CD4-positive, alpha-beta T cell treated with Interleukin-12 subunit alpha and Interleukin-12 subunit beta, for 1 hour (primary cell): ENCODE data around the gene MBNL3.

Source experiments
- DNase-seq: peaks from one replicate; pipeline ENCODE4 v3.0.0-alpha.2; 2020

MBNL3 gene

DNA sequence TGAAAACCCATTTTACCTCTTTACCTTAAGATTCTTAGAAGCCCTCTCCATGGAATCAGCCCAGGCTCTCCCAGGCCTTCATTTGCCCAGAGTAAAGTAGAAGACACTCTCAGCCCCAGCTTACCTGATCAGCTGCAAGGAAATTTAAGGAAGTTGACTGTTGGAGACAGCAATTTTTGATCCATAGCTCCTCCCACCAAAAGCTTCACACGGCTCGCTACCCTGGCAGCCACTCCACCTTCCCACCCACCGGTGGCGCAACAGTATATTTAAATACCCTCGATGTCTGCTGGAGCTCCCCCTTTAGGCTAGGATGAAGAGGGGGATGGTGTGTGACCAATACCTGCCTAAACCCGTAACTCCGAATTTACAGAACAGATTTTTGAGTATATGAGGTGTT lies 75.4 kb downstream of the MBNL3 start:
- DNase-seq, result no peak

- DNase-seq, result no peak
Measured at GRCh38 chrX:132412208-132412607, 76.6 kb downstream of the MBNL3 start.

GRCh38 chrX:132411310-132411977 lies 77.4 kb downstream of the MBNL3 start:
- no peak for DNase-seq

GRCh38 chrX:132409780-132410556 lies 78.9 kb downstream of the MBNL3 start:
- no peak for DNase-seq

DNA sequence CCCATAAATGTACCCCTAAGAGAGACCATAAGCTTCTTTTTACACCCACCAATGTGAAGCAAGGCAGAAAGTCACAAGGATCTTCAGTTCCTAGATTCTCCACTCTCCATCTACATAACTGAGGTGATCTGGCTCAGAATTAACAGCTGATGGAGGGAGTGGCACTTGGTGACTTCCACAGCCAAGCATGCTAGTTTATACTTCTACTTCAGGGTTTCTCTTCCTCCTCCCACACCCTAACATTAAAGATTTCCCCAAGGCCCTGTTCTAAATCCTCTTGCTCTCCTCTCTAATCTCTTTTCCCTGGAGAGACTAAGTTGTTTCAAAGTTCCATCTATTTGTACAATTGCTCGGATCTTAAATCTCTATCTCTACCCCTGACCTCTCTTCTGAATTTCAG lies 81.1 kb downstream of the MBNL3 start:
- no peak for DNase-seq

- DNase-seq, result no peak
Measured at GRCh38 chrX:132406106-132406505, 82.7 kb downstream of the MBNL3 start.

- no peak for DNase-seq
Measured at GRCh38 chrX:132404266-132404665, 84.6 kb downstream of the MBNL3 start.

DNA sequence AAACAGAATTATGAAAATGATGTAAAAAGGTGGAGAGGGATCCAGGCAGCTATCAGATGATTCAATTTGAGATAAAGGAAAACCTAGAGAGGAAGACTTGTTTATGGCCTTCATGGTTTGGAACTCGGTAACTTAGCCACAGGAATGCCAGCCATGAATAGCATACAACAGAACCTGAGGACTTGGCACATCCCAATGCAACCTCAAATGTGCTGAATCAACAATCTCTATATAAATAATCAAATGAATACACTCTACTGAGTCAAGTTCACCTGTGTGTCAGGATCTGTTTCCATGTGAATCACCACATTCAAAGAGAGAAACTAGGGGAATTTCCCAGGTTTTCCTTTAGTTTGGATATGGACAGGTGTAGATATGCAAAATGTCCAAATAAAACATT lies 86.9 kb downstream of the MBNL3 start:
- DNase-seq, result no peak

GRCh38 chrX:132400706-132401105 lies 88.1 kb downstream of the MBNL3 start:
- DNase-seq, result no peak

DNA sequence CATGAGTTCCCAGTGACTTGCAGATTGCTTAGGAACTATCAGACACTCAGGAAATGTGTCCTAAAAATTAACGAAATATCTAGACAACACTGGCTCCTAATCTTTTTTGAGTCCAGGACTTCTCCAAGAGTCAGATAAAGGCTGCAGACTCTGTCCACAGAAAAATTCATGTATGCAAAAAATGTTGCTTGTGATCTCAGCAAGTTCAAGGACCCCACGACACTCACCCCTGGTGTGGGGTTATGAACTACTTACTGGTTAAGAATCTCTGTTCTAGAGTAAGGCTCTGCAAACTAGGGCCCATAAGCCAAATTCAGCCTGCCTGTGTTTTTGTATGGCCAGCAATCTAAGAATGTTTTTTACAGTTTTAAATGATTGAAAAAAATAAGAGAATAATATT lies 93.2 kb downstream of the MBNL3 start:
- no peak for DNase-seq

- no peak for DNase-seq
Measured at GRCh38 chrX:132395026-132395425, 93.8 kb downstream of the MBNL3 start.

- no peak for DNase-seq
Measured at GRCh38 chrX:132394591-132394990, 94.2 kb downstream of the MBNL3 start.

DNA sequence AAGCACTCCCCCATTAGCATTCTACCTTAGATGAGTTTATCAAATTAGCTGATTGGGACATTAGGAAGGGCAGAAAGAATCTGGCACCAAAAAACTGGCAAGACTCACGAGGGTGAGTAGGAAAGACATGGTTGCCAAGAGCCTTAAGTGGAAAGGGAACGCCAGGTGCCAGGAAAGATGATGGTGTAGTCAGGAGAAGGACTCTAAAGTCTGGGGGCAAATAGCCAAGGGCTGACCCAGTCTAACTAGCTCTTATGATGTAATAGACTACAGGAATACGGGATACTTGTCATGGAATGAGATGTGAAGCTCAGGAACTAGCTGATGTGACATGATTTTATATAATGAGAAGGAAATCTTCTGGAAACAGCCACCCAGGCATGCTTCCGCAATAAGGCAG lies 94.8 kb downstream of the MBNL3 start:
- DNase-seq, result no peak

GRCh38 chrX:132393485-132393884 lies 95.4 kb downstream of the MBNL3 start:
- DNase-seq, result no peak

DNA sequence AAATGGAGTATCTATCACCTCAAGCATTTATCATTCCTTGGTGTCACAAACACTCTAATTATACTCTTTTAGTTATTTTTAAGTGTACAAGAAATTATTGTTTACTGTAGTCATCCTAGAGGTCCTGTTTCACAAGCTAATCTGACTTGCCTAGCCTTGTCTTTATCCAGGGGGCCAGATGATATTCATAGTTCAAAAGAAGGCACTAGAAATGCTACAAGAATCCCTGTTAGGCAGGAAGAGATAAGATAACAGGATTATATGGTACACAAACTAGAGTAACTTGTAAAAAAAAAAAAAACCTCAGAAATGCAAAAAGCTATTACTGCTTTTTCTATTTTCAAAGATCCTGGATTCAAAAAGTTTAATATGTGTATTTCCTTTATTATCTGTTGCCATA lies 95.8 kb downstream of the MBNL3 start:
- no peak for DNase-seq

- no peak for DNase-seq
Measured at GRCh38 chrX:132390792-132391191, 98.0 kb downstream of the MBNL3 start.

- no peak for DNase-seq
Measured at GRCh38 chrX:132389480-132389879, 99.4 kb downstream of the MBNL3 start.

GRCh38 chrX:132388371-132388770 lies 100.5 kb downstream of the MBNL3 start:
- DNase-seq, result no peak

- no peak for DNase-seq
Measured at GRCh38 chrX:132384301-132384700, 104.5 kb downstream of the MBNL3 start.

GRCh38 chrX:132382068-132382467 lies 106.8 kb downstream of the MBNL3 start:
- no peak for DNase-seq

- DNase-seq, result no peak
Measured at GRCh38 chrX:132378281-132378680, 110.6 kb downstream of the MBNL3 start.

DNA sequence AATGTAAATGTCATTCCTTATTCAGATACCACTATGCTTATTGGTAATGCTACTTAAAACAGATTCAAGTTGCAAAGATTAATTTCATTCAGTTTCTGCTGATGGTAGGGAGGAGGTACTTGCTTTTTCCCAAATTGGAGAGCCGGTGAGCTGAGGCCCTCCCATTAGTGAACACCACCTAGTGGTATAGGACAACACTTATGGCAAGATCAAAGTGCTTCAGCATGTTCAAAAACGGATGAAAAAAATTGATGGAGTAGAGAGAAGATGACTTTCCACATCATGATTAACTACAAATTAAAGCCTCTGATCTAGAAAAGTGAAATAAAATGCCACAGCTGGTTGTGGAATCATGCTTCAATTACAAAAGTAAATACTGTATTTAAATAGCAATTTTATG lies 112.9 kb downstream of the MBNL3 start:
- no peak for DNase-seq

DNA sequence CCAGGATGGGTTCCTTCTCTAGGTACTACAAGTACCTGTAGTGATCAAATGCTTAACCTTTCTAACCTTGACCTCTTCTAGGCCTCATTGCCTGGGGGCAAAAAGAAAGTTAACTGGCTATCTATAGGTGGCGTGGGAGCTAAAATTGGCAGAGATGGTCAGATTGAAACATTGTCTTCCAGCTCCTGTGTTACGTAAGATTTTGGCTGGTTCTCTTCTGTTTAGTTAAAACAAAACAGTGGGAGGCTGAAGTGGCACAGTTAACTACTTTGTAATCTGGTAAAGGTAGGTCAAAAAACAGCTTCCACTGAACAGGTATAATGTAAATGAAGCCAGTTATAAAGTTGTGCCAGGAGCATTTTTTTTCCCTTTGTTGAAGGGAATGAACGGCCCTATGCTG lies 115.2 kb downstream of the MBNL3 start:
- no peak for DNase-seq

DNA sequence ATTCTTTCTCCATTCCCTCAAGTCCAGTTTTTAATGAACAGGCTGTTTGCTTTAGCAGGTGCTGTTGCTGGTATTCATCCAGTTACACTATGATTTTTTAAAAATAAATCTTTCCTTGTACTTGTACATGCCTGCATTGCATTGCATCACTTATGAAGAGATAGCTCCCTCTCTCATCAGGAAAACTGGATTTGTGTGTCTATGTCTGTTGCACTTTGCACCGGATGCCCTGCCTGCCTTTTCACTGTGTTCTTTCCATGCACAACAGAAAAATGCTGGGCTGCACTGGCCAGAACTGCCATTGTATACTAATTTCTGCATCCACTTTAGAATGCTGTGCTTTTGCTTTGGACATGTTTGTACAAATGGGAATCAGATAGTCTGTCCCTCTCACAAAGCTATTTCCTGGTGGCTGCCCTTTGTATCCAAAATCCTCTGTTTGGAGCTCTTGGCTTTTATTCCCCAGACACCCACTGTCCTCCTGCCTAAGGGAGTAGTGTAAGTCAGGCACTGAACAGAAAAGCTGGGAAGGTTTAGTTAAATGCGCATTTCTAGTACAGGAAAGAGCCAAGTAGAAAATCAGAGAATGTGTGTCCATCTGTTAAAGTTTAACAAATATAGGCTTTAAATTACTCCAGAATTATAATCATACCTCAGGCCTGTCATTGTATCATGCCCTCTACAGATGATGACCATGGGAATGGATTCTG lies 119.1 kb downstream of the MBNL3 start:
- no peak for DNase-seq
